GM10248 (cell line): ENCODE measurements around the gene CAST.

Experiments
- CTCF ChIA-PET: fragments of 300-600 bp; sonication (Branson Sonifier 250); formaldehyde crosslinking; extraction: SDS; loops from one replicate; lab custom pipeline; 2021; ENCODE audit warnings: antibody characterized with exemption; lab: Yijun Ruan, JAX
- POLR2A ChIA-PET: fragments of 350-650 bp; sonication (Branson Sonifier 250); formaldehyde crosslinking; extraction: SDS; loops from one replicate; lab custom pipeline; 2020; ENCODE audit warnings: antibody characterized with exemption; lab: Yijun Ruan, JAX
- DNase-seq: peaks from one replicate; pipeline ENCODE4 v3.0.0; 2012; ENCODE audit errors: extremely low spot score
- TF ChIP-seq, protein P1 (sequence below): IDR thresholded peaks from 2 replicates; pipeline ENCODE4 v1.5.1; 2012; ENCODE audit warnings: mild to moderate bottlenecking, low read depth; ENCODE audit errors: extremely low read depth, missing control alignments, control extremely low read depth

CAST gene

DNA sequence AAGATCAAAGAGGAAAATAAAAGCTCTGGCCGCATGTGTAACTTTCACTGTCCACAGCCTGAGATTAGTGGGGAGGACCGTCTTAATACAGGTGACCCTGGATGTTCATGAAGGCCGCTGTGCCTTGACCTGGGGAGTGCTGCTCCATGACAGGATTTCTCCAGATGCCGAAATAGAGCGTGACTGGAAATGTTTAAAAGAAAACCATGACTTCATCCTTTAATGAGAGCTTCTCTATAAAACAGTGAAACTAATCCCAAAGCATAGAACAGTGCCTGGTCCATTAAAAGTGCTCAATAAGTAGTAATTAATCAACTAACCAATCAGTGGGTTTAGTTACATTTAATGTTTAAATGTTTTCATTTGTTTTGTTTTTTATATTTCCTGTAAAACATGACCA, 82.8 kb downstream of the CAST start:
- POLR2A ChIA-PET = no interaction called here
- no peak for DNase-seq
- CTCF ChIA-PET = interaction anchor here (0.8 to 3.5 kb wide), 5 partner anchors 11 to 417 kb away, joined by 3 to 9 read pairs (median 3); no protein-coding TSS in a partner anchor
- TF ChIP-seq, protein P1, sequence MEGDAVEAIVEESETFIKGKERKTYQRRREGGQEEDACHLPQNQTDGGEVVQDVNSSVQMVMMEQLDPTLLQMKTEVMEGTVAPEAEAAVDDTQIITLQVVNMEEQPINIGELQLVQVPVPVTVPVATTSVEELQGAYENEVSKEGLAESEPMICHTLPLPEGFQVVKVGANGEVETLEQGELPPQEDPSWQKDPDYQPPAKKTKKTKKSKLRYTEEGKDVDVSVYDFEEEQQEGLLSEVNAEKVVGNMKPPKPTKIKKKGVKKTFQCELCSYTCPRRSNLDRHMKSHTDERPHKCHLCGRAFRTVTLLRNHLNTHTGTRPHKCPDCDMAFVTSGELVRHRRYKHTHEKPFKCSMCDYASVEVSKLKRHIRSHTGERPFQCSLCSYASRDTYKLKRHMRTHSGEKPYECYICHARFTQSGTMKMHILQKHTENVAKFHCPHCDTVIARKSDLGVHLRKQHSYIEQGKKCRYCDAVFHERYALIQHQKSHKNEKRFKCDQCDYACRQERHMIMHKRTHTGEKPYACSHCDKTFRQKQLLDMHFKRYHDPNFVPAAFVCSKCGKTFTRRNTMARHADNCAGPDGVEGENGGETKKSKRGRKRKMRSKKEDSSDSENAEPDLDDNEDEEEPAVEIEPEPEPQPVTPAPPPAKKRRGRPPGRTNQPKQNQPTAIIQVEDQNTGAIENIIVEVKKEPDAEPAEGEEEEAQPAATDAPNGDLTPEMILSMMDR = no peak

DNA sequence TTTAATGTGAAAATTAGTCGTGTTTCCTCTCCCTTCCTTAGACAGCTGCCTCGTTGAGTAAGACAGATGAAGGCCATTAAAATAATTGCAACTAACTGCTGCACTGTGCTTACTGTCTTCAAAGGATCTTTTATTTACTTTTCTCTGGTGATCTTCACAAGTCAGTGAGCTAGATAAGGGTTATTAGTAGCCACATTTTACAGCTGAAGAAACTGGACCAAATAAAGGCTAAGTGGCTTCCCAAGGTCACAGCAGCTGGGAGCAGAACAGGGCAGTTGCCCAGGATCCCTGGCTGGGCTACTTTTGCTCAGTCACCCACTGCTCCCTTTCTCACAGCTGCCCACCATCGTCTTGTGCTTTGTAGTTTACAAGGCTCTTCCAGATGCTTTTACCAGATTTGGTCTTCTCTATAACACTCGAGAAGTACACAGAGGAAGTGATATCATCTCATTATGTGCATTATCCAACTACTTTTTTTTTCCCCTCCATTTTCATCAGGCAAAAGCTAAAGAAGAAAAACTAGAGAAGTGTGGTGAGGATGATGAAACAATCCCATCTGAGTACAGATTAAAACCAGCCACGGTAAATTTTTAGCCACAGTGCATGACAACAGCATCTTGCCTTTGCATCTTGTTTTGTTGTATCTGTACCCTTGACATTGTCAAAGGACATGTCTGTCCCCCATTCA, 83.8 kb downstream of the CAST start:
- ChIA-PET POLR2A (no interaction called here), CTCF (interaction anchor here (0.8 to 1.2 kb wide), 4 partner anchors 11 to 415 kb away, joined by 3 read pairs; no protein-coding TSS in a partner anchor)
- TF ChIP-seq, protein P1 = no peak
- DNase-seq = no peak

DNA sequence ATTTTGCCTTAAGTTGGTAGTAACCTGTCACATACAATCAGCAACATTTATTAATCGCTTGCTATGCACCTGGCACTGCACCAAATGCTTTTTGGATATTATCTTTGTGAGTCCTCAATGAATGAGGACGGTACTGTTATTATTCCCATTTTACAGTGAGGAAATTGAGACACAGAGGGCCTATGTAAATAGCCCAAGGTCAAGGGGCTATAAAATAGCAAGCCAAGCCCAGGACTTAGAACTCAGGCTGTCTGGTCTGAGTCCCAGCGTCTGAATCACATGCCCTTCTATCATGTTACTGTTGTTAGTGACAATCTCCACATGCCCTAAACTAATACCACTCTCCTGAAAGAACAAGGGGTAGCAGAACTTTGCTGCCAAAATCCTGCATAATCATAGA, 85.5 kb downstream of the CAST start:
- ChIA-PET CTCF (interaction anchor here (1.3 to 5.8 kb wide), 2 partner anchors 14 to 415 kb away, joined by 3 to 110 read pairs; no protein-coding TSS in a partner anchor), POLR2A (no interaction called here)
- DNase-seq = no peak
- TF ChIP-seq, protein P1 = no peak

DNA sequence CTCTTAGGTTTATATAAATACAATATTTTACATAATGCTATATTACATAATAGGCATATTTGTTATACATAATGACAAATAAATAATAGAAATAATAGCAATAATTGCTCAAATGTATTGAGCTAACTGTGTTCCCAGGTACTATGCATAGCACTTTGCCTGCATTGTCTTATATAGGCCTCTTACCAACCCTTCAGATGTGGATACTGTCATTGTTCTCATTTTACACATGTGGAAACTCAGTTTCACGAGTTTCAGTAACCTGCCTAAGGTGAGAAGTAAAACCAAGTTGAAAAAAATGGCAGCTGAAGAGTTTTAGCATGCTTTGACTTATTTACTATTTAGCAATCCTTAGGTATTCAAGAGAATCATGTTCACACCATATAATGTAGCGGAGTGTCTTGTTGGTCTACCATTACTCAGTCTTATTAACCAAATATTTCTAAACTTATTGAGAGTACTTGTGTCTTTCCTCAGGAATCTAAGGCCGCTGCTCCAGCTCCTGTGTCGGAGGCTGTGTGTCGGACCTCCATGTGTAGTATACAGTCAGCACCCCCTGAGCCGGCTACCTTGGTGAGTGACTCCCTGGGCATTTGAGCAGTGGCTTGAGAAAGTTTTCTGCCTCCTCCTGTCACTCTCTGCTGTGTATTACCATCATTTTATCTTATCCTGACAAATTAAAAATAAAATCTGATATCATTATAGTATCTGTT, 88.1 kb downstream of the CAST start:
- TF ChIP-seq, protein P1 = no peak
- no peak for DNase-seq
- ChIA-PET CTCF (interaction anchor here (1.0 to 5.8 kb wide), 8 partner anchors 12 to 413 kb away, joined by 3 to 110 read pairs (median 10); partner anchors contain the start of gene LIX1), POLR2A (no interaction called here)

DNA sequence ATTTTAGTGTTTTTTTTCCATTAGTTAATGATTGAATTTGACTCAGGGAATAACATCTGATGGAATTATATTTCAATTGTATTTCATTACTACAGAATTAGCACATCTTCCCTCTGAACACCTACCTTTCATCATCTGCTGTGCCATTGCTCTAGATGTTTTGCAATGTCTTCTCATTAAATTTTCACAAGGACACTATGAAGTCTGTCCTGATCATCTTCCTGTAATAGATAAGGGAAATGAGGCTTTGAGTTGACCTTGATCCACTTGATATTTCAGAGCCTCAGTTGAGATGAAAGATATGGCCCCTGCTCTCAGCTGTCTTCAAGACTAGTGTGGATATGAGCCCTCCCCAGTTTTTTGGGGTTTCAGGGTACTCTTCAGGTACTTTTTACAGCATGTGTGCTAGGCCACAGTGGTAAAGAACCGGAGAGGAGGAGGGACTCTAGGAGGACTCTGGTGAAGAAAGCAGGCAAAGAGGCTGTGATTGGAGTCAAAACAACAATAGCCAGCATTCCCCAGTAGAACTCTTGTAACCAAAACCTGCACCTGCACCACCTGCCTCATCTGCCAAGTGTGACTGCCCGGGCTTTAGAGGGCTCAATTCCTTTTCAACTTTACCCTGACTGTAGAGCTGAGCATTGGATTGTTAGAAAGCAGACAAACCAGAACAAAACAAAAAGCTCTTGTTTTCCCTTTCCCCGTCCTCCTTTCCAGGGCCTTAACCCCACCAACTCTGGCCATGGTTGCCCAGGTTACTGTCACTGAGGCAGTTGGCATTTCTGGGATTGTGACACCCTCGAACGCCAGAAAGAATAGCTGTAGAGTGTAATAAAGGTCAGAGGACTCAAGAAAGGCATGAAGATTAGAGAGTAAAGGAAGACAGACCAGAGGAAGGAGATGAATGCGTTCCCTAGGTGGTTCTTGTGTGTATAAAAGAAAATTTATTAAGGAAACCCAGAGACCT, 89.3 kb downstream of the CAST start:
- TF ChIP-seq, protein P1 = no peak
- ChIA-PET CTCF (interaction anchor here (0.6 to 5.8 kb wide), 39 partner anchors 9 to 783 kb away, joined by 3 to 110 read pairs (median 5); partner anchors contain the start of gene LIX1), POLR2A (interaction anchor here (0.5 kb wide), 1 partner anchor 86 kb away, joined by 4 read pairs; no protein-coding TSS in a partner anchor)
- DNase-seq = no peak
